ENCODE measurements around the gene ARID1A. TPM values are rescaled to one million over a fixed set of nuclear protein-coding genes. Genes with fewer than 3 reads are reported as not detected.

The ARID1A gene
- total and polyA plus RNA-seq, 8 donors = 14.8 to 39.9 (median 25.5) TPM

- H3K4me1 ChIP-seq = peaks cover 14 to 39% (median 19%) of the 10 kb centered on the region in 3 donors
- H3K4me3 ChIP-seq = peak overlapping the region; percentile 29 to 60 (median 40)
- FAIRE-seq (no peak), ATAC-seq (peak; percentile 41 to 66 (median 56)), DNase-seq (peak; percentile 67 to 84 (median 79))
- no peaks in the 10 kb centered on the region for H3K36me3 ChIP-seq
- H3K27me3 ChIP-seq = no peaks in the 10 kb centered on the region
- 0% methylated on average over 30 of the region's 30 CpGs for WGBS, 2 donors
- intact Hi-C loops (cut with DNase I) = no loop called here
- H3K9me3 ChIP-seq = no peaks in the 10 kb centered on the region
- TF ChIP-seq CTCF (IDR thresholded peaks at IDR 0.05) = no peak
- H3K27ac ChIP-seq = peak overlapping the region; percentile 85 to 96 (median 93)
Observed at GRCh38 chr1:26692211-26692792, 3.5 kb upstream of the ARID1A start.

- intact Hi-C loops (cut with DNase I) = no loop called here
- H3K4me1 ChIP-seq = peaks cover 14 to 39% (median 19%) of the 10 kb centered on the region in 3 donors
- H3K36me3 ChIP-seq = no peaks in the 10 kb centered on the region
- no peaks in the 10 kb centered on the region for H3K9me3 ChIP-seq
- H3K27ac ChIP-seq = peak overlapping the region; percentile 85 to 96 (median 93)
- peak overlapping the region; percentile 29 to 60 (median 40) for H3K4me3 ChIP-seq
- H3K27me3 ChIP-seq = no peaks in the 10 kb centered on the region
- no peak for TF ChIP-seq CTCF (IDR thresholded peaks at IDR 0.05)
- peak; percentile 63 to 81 (median 72) for ATAC-seq
- peak; percentile 88 to 95 (median 94) for DNase-seq
- 0% methylated on average over 34 of the region's 34 CpGs for WGBS, 2 donors
- peak; percentile 71 for FAIRE-seq
Observed at GRCh38 chr1:26692793-26693490, 2.9 kb upstream of the ARID1A start.

- intact Hi-C loops (cut with DNase I) = no loop called here
- Histone ChIP-seq H3K9me3 (no peaks in the 10 kb centered on the region), H3K4me3 (peak overlapping the region; percentile 29 to 60 (median 40)), H3K27ac (peak overlapping the region; percentile 85 to 96 (median 93)), H3K36me3 (no peaks in the 10 kb centered on the region), H3K27me3 (no peaks in the 10 kb centered on the region), H3K4me1 (peaks cover 19 to 47% (median 20%) of the 10 kb centered on the region in 3 donors)
- TF ChIP-seq CTCF (IDR thresholded peaks at IDR 0.05) = no peak
- FAIRE-seq = no peak
- ATAC-seq = no peak
- no peak for DNase-seq
- WGBS, 2 donors = 23 to 28% methylated on average over 7 of the region's 7 CpGs
Observed at GRCh38 chr1:26693599-26694572, 1.9 kb upstream of the ARID1A start.

GRCh38 chr1:26694638-26695355 lies 1.0 kb upstream of the ARID1A start:
- H3K4me3 ChIP-seq = peak overlapping the region; percentile 73 to 99 (median 93)
- FAIRE-seq (no peak), DNase-seq (no peak), ATAC-seq (no peak)
- no peaks in the 10 kb centered on the region for H3K36me3 ChIP-seq
- TF ChIP-seq CTCF (IDR thresholded peaks at IDR 0.05) = no peak
- WGBS, 2 donors = 6 to 9% methylated on average over 14 of the region's 14 CpGs
- H3K27ac ChIP-seq = peak overlapping the region; percentile 80 to 96 (median 94)
- H3K27me3 ChIP-seq = no peaks in the 10 kb centered on the region
- H3K9me3 ChIP-seq = no peaks in the 10 kb centered on the region
- intact Hi-C loops (cut with DNase I) = loop anchor here in 1 of 3 donors (5.0 kb wide), 1 partner anchor 43 kb away; no protein-coding TSS in a partner anchor
- peaks cover 26 to 54% (median 29%) of the 10 kb centered on the region in 3 donors for H3K4me1 ChIP-seq

All from pancreas (tissue), 10 donors.